Endothelial cell (in vitro differentiated cells): ENCODE results near the gene LRPPRC. TPM values are rescaled to one million over a fixed set of nuclear protein-coding genes. Genes with fewer than 3 reads are reported as not detected.

Experiments used
- DNase-seq: peaks from one replicate; pipeline ENCODE4 v3.0.0; 2021; ENCODE audit warnings: low spot score
- H3K27ac Mint-ChIP-seq: one replicate; pipeline ENCODE4 v1.8.0; 2021; ENCODE audit warnings: mixed read lengths, inconsistent platforms; ENCODE audit not compliant: unreplicated experiment
- H3K27me3 Mint-ChIP-seq: one replicate; pipeline ENCODE4 v1.8.0; 2021; ENCODE audit warnings: mild to moderate bottlenecking, moderate library complexity, mixed read lengths, inconsistent platforms; ENCODE audit not compliant: unreplicated experiment
- H3K36me3 Mint-ChIP-seq: one replicate; pipeline ENCODE4 v1.8.0; 2021; ENCODE audit warnings: mild to moderate bottlenecking, low read depth, mixed read lengths, inconsistent platforms; ENCODE audit not compliant: unreplicated experiment
- H3K4me1 Mint-ChIP-seq: one replicate; pipeline ENCODE4 v1.8.0; 2021; ENCODE audit warnings: mild to moderate bottlenecking, mixed read lengths, inconsistent platforms; ENCODE audit not compliant: unreplicated experiment
- H3K4me3 Mint-ChIP-seq: one replicate; pipeline ENCODE4 v1.8.0; 2021; ENCODE audit warnings: mild to moderate bottlenecking, mixed read lengths, inconsistent platforms; ENCODE audit not compliant: unreplicated experiment
- H3K9me3 Mint-ChIP-seq: one replicate; pipeline ENCODE4 v1.8.0; 2021; ENCODE audit warnings: mixed read lengths, inconsistent platforms; ENCODE audit not compliant: unreplicated experiment
- total RNA-seq: library from RNA; stranded (reverse); fragmentation: NEBNext Ultra II Directional; extraction: Animal tissue kit (Norgen Biotek cat#: 25700); gene quantifications from one replicate; pipeline ENCODE4 v1.2.1, GENCODE V29; 2021; ENCODE audit not compliant: unreplicated experiment
- TF ChIP-seq, protein P1 (sequence below): fragments of 200-600 bp; sonication (generic); IDR thresholded peaks from one replicate; pipeline ENCODE4 v1.5.0; 2021; ENCODE audit warnings: antibody characterized with exemption; ENCODE audit not compliant: unreplicated experiment

LRPPRC gene
- total RNA-seq, 1 donor from 2014 or later: 85.8 TPM

DNA sequence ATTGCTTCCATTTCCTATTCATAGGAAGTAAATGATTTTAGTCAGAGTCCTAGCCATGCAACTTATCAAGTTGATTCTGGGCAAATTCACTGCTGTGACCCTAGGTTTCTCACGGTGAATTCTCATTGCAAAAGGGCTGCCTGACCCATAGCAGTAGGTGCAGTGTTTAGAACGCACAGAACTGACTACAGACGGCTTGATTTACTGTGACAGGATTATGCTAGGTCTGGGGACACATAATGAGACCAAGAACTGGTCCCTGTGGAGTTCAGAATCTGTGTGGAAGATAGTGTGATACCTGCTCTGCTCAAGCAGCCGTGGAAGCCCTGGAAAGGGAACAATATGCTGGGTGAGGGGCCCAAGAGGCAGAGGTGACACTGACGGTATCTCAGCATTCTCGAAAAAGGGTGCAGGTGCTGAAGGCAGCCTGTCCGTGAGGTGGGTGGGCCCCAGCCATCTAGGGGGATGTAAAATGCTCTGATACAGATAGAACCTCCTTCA lies 110.6 kb downstream of the LRPPRC start:
- Mint-ChIP-seq H3K4me3 (no peak overlapping the region), H3K27ac (no peak overlapping the region), H3K9me3 (no peaks in the 10 kb centered on the region), H3K36me3 (peaks cover 10% of the 10 kb centered on the region), H3K4me1 (no peaks in the 10 kb centered on the region), H3K27me3 (peaks cover 2% of the 10 kb centered on the region)
- TF ChIP-seq, protein P1, sequence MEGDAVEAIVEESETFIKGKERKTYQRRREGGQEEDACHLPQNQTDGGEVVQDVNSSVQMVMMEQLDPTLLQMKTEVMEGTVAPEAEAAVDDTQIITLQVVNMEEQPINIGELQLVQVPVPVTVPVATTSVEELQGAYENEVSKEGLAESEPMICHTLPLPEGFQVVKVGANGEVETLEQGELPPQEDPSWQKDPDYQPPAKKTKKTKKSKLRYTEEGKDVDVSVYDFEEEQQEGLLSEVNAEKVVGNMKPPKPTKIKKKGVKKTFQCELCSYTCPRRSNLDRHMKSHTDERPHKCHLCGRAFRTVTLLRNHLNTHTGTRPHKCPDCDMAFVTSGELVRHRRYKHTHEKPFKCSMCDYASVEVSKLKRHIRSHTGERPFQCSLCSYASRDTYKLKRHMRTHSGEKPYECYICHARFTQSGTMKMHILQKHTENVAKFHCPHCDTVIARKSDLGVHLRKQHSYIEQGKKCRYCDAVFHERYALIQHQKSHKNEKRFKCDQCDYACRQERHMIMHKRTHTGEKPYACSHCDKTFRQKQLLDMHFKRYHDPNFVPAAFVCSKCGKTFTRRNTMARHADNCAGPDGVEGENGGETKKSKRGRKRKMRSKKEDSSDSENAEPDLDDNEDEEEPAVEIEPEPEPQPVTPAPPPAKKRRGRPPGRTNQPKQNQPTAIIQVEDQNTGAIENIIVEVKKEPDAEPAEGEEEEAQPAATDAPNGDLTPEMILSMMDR: no peak
- no peak for DNase-seq

DNA sequence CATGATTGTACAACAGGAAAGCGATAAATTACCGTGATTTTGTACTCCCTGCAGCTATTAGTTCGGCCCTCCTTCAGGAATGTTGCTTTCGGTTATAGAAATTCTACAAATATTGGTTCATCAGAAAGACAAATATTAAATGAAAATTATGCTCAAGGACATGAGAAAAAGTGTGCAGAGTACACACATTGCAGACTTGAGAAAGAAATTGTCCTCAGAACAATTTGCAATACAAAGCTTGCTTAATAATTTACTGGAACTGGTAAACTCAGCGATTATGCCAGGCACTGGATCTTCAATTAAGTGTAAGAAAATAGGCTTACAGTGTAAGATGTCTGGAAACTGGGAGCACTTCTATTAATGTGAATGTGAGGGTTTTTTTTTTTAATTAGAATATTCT lies 111.1 kb downstream of the LRPPRC start:
- Mint-ChIP-seq H3K27ac (no peak overlapping the region), H3K9me3 (no peaks in the 10 kb centered on the region), H3K4me1 (no peaks in the 10 kb centered on the region), H3K36me3 (peaks cover 10% of the 10 kb centered on the region), H3K27me3 (peaks cover 2% of the 10 kb centered on the region), H3K4me3 (no peak overlapping the region)
- TF ChIP-seq, protein P1: no peak
- DNase-seq: no peak

DNA sequence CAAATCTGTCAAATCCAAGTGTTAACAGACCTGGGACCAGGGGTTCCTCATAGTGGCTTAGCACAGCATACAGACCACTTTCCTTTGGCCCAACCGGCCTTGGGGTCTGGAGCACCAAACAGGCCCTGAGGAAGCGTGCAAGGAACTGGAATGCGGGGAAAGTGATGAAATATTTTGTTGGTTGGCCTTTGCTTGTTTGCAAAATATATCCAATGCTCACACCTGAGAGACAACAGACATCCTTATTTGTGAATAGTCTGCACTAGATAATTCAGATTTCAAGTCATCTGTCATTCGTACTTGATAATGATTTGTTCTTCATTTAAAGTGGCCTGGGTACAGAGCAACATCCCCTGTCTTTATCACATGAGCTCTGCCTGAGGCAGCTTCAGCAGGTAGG lies 113.5 kb downstream of the LRPPRC start:
- Mint-ChIP-seq H3K36me3 (no peaks in the 10 kb centered on the region), H3K27ac (no peak overlapping the region), H3K27me3 (peaks cover 1% of the 10 kb centered on the region), H3K4me3 (no peak overlapping the region), H3K4me1 (no peaks in the 10 kb centered on the region), H3K9me3 (no peaks in the 10 kb centered on the region)
- TF ChIP-seq, protein P1: no peak
- no peak for DNase-seq

DNA sequence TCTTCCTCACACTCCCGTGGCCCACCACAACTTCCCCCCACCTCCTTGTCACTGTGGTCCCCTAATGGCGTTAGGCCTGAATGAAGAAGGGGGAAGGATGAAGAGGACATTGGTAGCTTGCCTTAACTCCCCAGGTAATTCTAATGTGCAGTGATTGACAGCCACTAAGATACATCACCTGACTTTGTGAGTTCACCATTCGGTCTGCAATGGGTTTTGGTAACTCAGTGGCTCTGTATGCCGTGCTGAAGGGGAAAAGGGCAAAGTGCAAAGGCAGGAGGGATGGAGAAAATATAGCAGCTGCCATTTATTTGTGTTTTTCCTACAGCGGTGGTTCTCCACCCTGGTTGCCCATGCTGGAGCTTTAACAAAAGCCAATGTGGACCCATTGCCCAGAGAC lies 114.8 kb downstream of the LRPPRC start:
- no peaks in the 10 kb centered on the region for H3K9me3 Mint-ChIP-seq
- TF ChIP-seq, protein P1: no peak
- no peaks in the 10 kb centered on the region for H3K4me1 Mint-ChIP-seq
- H3K27me3 Mint-ChIP-seq: peaks cover 3% of the 10 kb centered on the region
- no peak overlapping the region for H3K27ac Mint-ChIP-seq
- no peaks in the 10 kb centered on the region for H3K36me3 Mint-ChIP-seq
- no peak overlapping the region for H3K4me3 Mint-ChIP-seq
- no peak for DNase-seq

DNA sequence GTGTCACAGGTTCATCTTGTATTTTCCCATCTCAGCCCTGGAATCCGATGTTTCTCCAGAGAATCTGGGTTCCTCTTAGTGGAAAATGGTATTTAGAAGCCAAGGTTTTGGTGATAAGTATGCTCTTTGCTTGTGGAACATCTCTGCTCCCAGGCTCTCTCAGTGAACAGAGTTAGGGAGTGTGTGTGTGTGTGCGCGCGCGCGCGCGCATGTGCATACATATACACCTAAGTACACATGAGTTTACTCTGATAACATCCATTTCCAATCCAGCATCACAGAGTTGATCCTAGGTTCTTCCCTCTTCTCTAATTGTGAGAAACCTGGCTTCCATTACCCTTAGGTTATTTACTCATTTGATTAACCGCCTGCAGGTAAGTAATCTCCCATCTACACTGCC lies 115.3 kb downstream of the LRPPRC start:
- Mint-ChIP-seq H3K27ac (no peak overlapping the region), H3K27me3 (peaks cover 3% of the 10 kb centered on the region), H3K36me3 (no peaks in the 10 kb centered on the region), H3K4me3 (no peak overlapping the region), H3K4me1 (no peaks in the 10 kb centered on the region), H3K9me3 (no peaks in the 10 kb centered on the region)
- no peak for DNase-seq
- TF ChIP-seq, protein P1: no peak
